Neuronal stem cell (in vitro differentiated cells): ENCODE data around the gene OS9.

ENCODE experiments used
- DNase-seq: peaks from one replicate; pipeline ENCODE4 v3.0.0-alpha.2; 2013; ENCODE audit warnings: low spot score
- H2AFZ ChIP-seq: one replicate; pipeline ENCODE4 v1.6.1; 2013; ENCODE audit warnings: mild to moderate bottlenecking, low read length, inconsistent platforms
- H2AK5ac ChIP-seq: 2 replicates; pipeline ENCODE4 v1.6.1; 2013; ENCODE audit warnings: low read depth, mild to moderate bottlenecking, inconsistent platforms, low read length, moderate library complexity, mixed read lengths
- H2BK120ac ChIP-seq: 2 replicates; pipeline ENCODE4 v1.6.1; 2013; ENCODE audit warnings: low read depth, mild to moderate bottlenecking, inconsistent platforms, low read length, moderate library complexity, mixed read lengths
- H2BK12ac ChIP-seq: one replicate; pipeline ENCODE4 v1.6.1; 2013; ENCODE audit warnings: low read length, inconsistent platforms
- H2BK15ac ChIP-seq: 2 replicates; pipeline ENCODE4 v1.6.1; 2013; ENCODE audit warnings: mild to moderate bottlenecking, low read length, inconsistent platforms, mixed read lengths
- H2BK5ac ChIP-seq: one replicate; pipeline ENCODE4 v1.6.1; 2013; ENCODE audit warnings: inconsistent platforms, mild to moderate bottlenecking, low read length, moderate library complexity
- H3K14ac ChIP-seq: one replicate; pipeline ENCODE4 v1.6.1; 2013; ENCODE audit warnings: low read length, inconsistent platforms
- H3K18ac ChIP-seq: 2 replicates; pipeline ENCODE4 v1.6.1; 2013; ENCODE audit warnings: low read length, inconsistent platforms
- H3K23ac ChIP-seq: 2 replicates; pipeline ENCODE4 v1.6.1; 2013; ENCODE audit warnings: low read depth, mild to moderate bottlenecking, mixed read lengths, low read length, inconsistent platforms; ENCODE audit not compliant: poor library complexity
- H3K27ac ChIP-seq: replicated peaks from 3 replicates; pipeline ENCODE4 v1.5.1; 2013; ENCODE audit warnings: low read length, inconsistent platforms
- H3K27me3 ChIP-seq, 3 experiments: 2 replicates each; pipeline ENCODE4 v1.6.1; 2013; ENCODE audit warnings: low read length in 3 of 3, mild to moderate bottlenecking in 2 of 3, inconsistent platforms in 1 of 3, low read depth in 1 of 3, mixed read lengths in 1 of 3, moderate library complexity in 1 of 3; ENCODE audit not compliant: control insufficient read depth in 3 of 3, insufficient read depth in 3 of 3
- H3K36me3 ChIP-seq, 2 donors: replicated peaks in 1 of 2; 2 replicates each; pipeline ENCODE4 v1.6.1; 2013; ENCODE audit warnings: low read length in 2 of 2; ENCODE audit not compliant: control insufficient read depth in 2 of 2, insufficient read depth in 2 of 2
- H3K4ac ChIP-seq: 2 replicates; pipeline ENCODE4 v1.6.1; 2013; ENCODE audit warnings: inconsistent platforms, mild to moderate bottlenecking, low read length, moderate library complexity
- H3K4me1 ChIP-seq, 2 donors: 1 replicate in 1 of 2; 2 replicates in 1 of 2; pipeline ENCODE4 v1.6.1; 2013; ENCODE audit warnings: low read length in 2 of 2, low read depth in 1 of 2; ENCODE audit not compliant: control insufficient read depth in 2 of 2, insufficient read depth in 1 of 2
- H3K4me2 ChIP-seq: one replicate; pipeline ENCODE4 v1.6.1; 2013; ENCODE audit warnings: mild to moderate bottlenecking, low read length, inconsistent platforms; ENCODE audit not compliant: insufficient read depth, poor library complexity, severe bottlenecking
- H3K4me3 ChIP-seq, 2 donors: 2 replicates each; pipeline ENCODE4 v1.5.1; 2013; ENCODE audit warnings: low read length in 2 of 2, mild to moderate bottlenecking in 2 of 2, inconsistent platforms in 1 of 2, moderate library complexity in 1 of 2
- H3K79me1 ChIP-seq: one replicate; pipeline ENCODE4 v1.6.1; 2013; ENCODE audit warnings: low read depth, mild to moderate bottlenecking, inconsistent platforms, low read length, moderate library complexity
- H3K9ac ChIP-seq: one replicate; pipeline ENCODE4 v1.6.1; 2013; ENCODE audit warnings: mild to moderate bottlenecking, low read depth, low read length, inconsistent platforms; ENCODE audit not compliant: poor library complexity
- H3K9me3 ChIP-seq, 2 donors: replicated peaks in 1 of 2; 2 replicates each; pipeline versions ENCODE3 to v1.6.1; 2013; ENCODE audit warnings: low read length in 2 of 2, mild to moderate bottlenecking in 2 of 2, inconsistent platforms in 1 of 2, low read depth in 1 of 2, mixed read lengths in 1 of 2, moderate library complexity in 1 of 2; ENCODE audit not compliant: control insufficient read depth in 2 of 2, insufficient read depth in 1 of 2
- H4K8ac ChIP-seq: one replicate; pipeline ENCODE4 v1.6.1; 2013; ENCODE audit warnings: low read depth, mild to moderate bottlenecking, inconsistent platforms, low read length, moderate library complexity
- H4K91ac ChIP-seq: one replicate; pipeline ENCODE4 v1.6.1; 2013; ENCODE audit warnings: low read length, low read depth, mild to moderate bottlenecking, inconsistent platforms; ENCODE audit not compliant: poor library complexity
- WGBS, 2 donors: extraction: QIAGEN DNeasy Blood & Tissue Kit; methylation state at CpG; one replicate each; pipeline ENCODE4 v1.1.7; 2013; ENCODE audit warnings: missing lambda C conversion rate in 2 of 2, mixed read lengths in 1 of 2; ENCODE audit not compliant: insufficient read length in 2 of 2, insufficient replicate concordance in 1 of 2; ENCODE audit errors: extremely low coverage in 2 of 2; 5-methylcytosine and 5-hydroxymethylcytosine counted together

Gene OS9

DNA sequence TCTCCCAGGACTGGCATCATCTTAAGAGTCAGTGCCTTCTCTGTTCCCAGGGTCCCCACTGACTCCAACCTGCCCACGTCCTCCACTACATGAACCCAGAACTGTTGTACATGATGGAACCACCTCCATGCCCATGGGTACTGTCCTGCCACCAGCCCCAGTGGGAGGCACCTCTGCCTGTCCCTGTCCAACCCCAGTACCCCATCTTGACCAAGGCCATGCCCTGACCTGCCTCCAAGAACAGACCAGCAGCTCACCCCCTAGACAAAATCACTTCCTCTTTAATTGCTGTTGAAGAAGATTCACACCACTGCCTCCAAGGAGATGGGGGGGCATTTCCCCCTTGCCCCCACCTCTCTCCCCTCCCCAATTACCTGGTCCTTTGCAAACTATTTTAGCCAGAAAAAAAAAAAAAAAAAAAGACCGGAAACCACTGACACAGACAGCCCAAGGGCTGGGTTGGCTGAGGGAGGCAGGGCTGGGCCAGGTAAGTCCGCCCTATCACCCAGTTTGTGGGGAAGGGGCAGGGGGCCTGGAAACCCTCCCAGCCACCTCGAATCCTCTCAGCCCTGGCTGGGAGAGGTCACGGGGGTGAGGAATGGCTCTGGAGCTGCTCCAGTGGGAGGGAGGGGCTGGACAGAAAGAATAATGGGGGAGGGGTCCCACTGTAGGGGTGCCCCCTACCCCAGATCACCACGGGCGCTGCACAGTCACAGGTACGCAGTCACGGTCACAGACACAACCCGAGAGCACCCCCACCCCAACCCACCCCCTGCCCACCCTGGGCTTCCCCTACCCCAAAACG lies 31.2 kb downstream of the OS9 start:
- no peak overlapping the region for H4K91ac ChIP-seq
- no peaks in the 10 kb centered on the region for H3K79me1 ChIP-seq
- no peak overlapping the region for H3K27ac ChIP-seq
- peaks cover 0 to 7% of the 10 kb centered on the region in 2 donors for H3K4me1 ChIP-seq
- H3K9ac ChIP-seq, result no peak overlapping the region
- H3K14ac ChIP-seq, result no peak overlapping the region
- peaks cover 0 to 3% of the 10 kb centered on the region in 2 donors for H3K9me3 ChIP-seq
- H2AFZ ChIP-seq, result no peak overlapping the region
- H3K36me3 ChIP-seq, result peaks cover 5 to 50% of the 10 kb centered on the region in 2 donors
- no peak overlapping the region for H2BK12ac ChIP-seq
- no CpG with 5 or more reads among the region's 11 CpGs for WGBS, 2 donors
- no peak overlapping the region for H2AK5ac ChIP-seq
- no peak overlapping the region for H4K8ac ChIP-seq
- no peak overlapping the region for H3K18ac ChIP-seq
- H2BK15ac ChIP-seq, result no peak overlapping the region
- no peak overlapping the region for H3K4ac ChIP-seq
- peak overlapping the region; percentile 26 for H3K23ac ChIP-seq
- no peak overlapping the region for H2BK5ac ChIP-seq
- no peak for DNase-seq
- H2BK120ac ChIP-seq, result no peak overlapping the region
- no peak overlapping the region for H3K4me2 ChIP-seq
- no peak overlapping the region for H3K4me3 ChIP-seq
- H3K27me3 ChIP-seq, result peaks cover 0 to 57% (median 18%) of the 10 kb centered on the region in 3 experiments

DNA sequence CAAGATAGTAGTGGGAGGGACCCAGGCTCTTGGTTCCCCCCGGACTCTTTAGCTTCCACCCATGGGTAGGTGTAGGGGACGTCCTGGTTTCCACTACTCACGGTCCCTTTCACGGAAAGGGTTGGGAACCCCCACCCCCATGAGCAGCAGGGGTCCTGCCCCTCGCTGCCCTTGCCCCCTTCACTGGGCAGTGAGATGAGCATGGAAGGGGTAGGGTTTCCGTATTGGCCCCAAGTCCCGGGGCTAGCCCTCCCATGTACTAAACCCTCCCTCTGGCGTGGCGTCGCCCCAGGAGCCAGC lies 31.9 kb downstream of the OS9 start:
- no CpG with 5 or more reads among the region's 10 CpGs for WGBS, 2 donors
- H2BK5ac ChIP-seq, result no peak overlapping the region
- H3K9ac ChIP-seq, result no peak overlapping the region
- peak overlapping the region; percentile 46 for H2AK5ac ChIP-seq
- no peak overlapping the region for H3K27ac ChIP-seq
- no peak overlapping the region for H2BK12ac ChIP-seq
- peaks cover 0 to 3% of the 10 kb centered on the region in 2 donors for H3K9me3 ChIP-seq
- no peak for DNase-seq
- H3K14ac ChIP-seq, result no peak overlapping the region
- no peaks in the 10 kb centered on the region for H3K79me1 ChIP-seq
- no peak overlapping the region for H3K4me2 ChIP-seq
- H3K23ac ChIP-seq, result no peak overlapping the region
- peak overlapping the region; percentile 73 for H3K18ac ChIP-seq
- H2BK15ac ChIP-seq, result peak overlapping the region; percentile 84
- H3K36me3 ChIP-seq, result peaks cover 0 to 50% of the 10 kb centered on the region in 2 donors
- H3K27me3 ChIP-seq, result peaks cover 0 to 63% (median 18%) of the 10 kb centered on the region in 3 experiments
- no peak overlapping the region for H2BK120ac ChIP-seq
- H3K4me3 ChIP-seq, result peak overlapping the region in 1 of 2 donors; percentile 36
- no peak overlapping the region for H2AFZ ChIP-seq
- no peak overlapping the region for H3K4ac ChIP-seq
- no peak overlapping the region for H4K8ac ChIP-seq
- peaks cover 0 to 7% of the 10 kb centered on the region in 2 donors for H3K4me1 ChIP-seq
- no peak overlapping the region for H4K91ac ChIP-seq

GRCh38 chr12:57726151-57726883 lies 32.4 kb downstream of the OS9 start:
- Histone ChIP-seq H3K27me3 (peaks cover 0 to 68% (median 18%) of the 10 kb centered on the region in 3 experiments), H3K4me2 (peak overlapping the region; percentile 99), H3K4ac (no peak overlapping the region), H3K27ac (no peak overlapping the region), H2BK120ac (no peak overlapping the region), H3K79me1 (no peaks in the 10 kb centered on the region), H3K14ac (peak overlapping the region; percentile 23), H2BK12ac (no peak overlapping the region), H4K91ac (no peak overlapping the region), H2AFZ (no peak overlapping the region), H2AK5ac (peak overlapping the region; percentile 46), H3K4me1 (peaks cover 0 to 7% of the 10 kb centered on the region in 2 donors), H2BK15ac (peak overlapping the region; percentile 30), H2BK5ac (peak overlapping the region; percentile 45), H3K9me3 (peaks cover 0 to 3% of the 10 kb centered on the region in 2 donors), H3K4me3 (peak overlapping the region in 1 of 2 donors; percentile 79), H3K36me3 (peaks cover 0 to 50% of the 10 kb centered on the region in 2 donors), H3K23ac (peak overlapping the region; percentile 57), H4K8ac (peak overlapping the region; percentile 97), H3K18ac (peak overlapping the region; percentile 75), H3K9ac (peak overlapping the region; percentile 85)
- no CpG with 5 or more reads among the region's 79 CpGs for WGBS, 2 donors
- DNase-seq, result peak; percentile 78
